Stimulated activated CD8-positive, alpha-beta memory T cell treated with anti-CD3 and anti-CD28 coated beads, Interleukin-12 subunit alpha, Interleukin-12 subunit beta, amount 100 ng/mL, for 1 hour (primary cell): ENCODE results near the gene SLC12A5.
"Not testable (repeated sequence)": the region's sequence is repeated elsewhere in the genome, so short reads cannot be mapped to it uniquely, and the experiment has no call there.

ENCODE experiments used
- DNase-seq: peaks from one replicate; pipeline ENCODE4 v3.0.0-alpha.2; 2020; ENCODE audit warnings: low read depth

The SLC12A5 gene

DNA sequence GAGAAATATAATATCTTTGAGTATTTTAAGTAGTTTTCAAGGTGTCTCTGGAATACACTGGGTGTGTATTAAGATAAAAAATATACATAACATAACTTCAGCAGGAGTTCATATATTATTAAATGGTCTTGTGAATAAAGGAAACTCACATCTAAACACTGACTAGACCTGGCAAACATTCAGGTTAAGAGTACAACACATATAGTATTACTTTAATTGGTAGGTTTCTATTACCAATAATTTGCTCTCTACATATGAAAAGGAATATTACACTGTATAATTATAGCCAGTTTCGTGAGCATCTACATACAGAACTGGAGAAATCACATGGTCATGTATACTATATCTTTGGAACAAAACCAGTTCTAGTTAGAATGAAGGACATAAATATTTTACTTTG lies 52.1 kb downstream of the SLC12A5 start:
- DNase-seq = no peak

DNA sequence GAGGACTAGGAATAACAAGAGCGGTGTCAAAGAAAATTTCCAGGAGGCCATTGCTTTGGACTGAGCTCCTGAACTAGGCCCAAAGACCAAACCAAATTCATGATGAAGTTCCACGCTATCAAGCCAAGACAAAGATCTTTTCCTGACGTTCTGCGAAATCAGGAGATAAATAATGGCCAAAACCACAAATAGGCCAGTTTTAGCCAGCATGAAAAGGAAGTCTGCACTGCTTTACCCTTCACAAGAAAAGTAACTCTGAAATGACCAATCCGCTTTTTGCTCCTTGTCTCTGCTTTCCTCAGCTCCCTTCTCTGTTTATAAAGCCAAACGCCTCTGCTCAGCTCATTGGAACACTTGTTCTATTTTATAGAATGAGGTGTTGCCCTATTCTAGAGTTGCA lies 54.1 kb downstream of the SLC12A5 start:
- DNase-seq = no peak

DNA sequence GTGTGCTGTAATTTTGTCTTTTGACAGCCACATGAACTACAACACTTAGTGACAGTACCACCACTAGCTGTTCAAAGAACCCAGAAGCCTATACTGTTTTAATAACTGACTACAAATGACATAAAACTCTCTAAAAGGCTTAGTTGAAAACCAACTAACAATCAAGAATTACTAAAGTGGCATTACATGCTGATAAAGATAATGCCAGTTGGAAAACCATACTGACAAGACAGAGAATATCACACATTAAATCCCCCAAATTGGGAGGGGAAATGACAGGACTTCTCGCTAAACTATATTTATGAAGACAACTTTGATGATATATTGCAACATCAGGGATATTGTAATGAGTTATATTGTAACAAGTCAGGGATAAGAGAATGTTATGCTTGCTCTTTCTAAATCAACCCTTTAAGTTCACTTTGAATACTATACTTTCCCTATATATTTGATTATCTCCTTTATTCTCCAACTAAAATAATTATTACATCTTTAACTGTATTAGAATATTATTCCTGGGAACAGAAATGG lies 54.6 kb downstream of the SLC12A5 start:
- no peak for DNase-seq

DNA sequence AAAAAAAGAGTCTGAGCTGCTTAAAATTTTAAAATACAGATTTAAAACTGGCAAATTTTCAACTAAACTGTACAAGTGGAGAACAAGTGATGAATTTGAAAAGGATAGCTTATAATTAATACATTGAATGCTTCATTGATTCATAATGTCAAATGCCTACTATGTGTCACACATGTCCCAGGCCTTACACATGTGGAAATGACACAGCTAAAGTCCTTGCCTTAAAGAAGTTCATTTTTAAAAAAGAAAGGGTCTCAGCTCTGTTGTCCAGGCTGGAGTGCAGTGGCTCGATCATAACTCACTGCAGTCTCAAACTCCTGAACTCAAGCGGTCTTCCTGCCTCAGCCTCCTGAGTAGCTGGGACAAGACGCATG lies 55.8 kb downstream of the SLC12A5 start:
- DNase-seq = no peak

- no peak for DNase-seq
Measured at GRCh38 chr20:46085179-46085851, 56.3 kb downstream of the SLC12A5 start.

- no peak for DNase-seq
Measured at GRCh38 chr20:46087161-46087560, 58.1 kb downstream of the SLC12A5 start.

- DNase-seq = no peak
Measured at GRCh38 chr20:46088409-46089166, 59.6 kb downstream of the SLC12A5 start.

DNA sequence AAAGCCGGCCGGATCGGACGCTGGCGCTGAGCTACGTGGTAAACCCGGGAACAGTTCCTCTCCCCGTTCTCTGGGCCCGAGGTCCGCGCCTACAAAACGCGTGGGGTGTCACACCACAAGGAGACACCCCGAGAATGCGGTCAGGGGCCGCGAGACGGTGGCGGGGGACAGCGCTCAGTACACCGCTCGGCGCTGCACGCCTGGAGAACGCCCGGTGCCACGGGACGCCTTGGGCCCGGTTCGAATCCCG lies 60.1 kb downstream of the SLC12A5 start:
- DNase-seq = peak; percentile 31

DNA sequence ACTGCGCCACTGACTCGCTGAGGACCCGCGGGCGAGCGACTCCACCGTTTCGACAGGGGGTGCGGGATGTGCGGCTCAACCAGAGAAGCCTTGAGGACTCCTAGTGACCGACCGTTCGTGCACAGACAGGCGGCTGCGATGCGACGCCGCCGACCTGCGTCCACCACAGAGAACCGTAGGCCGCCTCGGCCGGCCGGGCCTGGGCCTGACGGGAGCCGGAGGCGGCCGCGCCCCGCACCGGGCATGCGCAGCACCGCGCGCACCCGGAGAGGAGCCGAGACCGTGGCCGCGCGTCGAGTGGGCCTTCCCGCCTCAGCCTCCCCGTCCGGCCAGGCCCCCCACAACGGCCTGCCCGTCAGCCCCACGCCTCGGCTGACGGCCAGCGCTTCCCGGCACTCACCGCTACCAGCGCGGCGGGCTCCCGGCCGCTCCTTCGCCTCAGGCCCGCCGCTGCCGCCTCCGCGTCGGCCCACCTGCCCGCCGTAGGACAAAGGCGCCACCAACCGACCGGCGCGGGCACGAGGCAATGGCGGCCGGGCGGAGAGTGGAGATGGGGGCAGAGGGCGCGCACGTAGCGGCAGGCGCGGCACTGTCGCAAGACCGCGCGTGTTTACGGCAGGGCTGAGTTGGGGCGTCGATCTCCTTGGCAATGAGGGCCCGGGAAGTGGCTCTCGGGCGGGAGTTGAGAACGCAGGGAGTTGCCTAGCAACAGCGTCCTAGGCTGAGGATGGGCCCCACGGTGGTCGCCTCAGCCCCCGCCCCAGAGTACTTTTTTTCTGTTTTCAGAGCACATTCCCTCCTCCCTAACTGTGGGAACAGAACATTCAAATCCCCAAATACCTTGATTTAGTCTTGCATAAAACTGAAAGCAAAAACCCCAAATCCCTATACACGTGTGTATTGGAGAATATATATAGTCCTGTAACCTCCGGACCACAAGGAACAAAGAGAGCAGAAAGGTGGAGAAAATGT lies 60.7 kb downstream of the SLC12A5 start, which contains the start of gene NCOA5:
TSS of gene NCOA5 (minus strand) at position 546 of the 972 bp plus-strand sequence. CDS start 10,538 bp downstream, outside the sequence.
- peak; percentile 83 for DNase-seq

GRCh38 chr20:46091622-46092535 lies 62.9 kb downstream of the SLC12A5 start:
- not testable (repeated sequence) for DNase-seq

DNA sequence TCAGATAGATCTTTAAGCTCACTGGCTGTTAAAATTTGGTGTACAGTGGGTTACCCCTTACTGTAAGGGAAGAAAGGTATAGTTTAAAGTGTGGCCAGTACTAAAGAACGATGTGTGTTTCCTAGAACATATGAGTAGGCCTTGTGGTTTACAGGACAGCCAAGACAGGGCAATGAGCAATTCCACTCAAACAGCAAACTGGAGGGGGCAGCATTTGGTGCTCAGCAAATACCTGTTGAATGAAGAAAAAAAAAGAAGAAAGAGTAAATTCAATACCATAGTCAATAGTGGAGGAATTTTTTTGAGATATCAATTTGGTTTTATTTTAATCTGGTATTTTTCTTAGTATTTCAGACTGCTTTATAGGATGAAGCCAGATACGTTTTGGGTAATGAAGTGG lies 64.5 kb downstream of the SLC12A5 start:
- DNase-seq = no peak

DNA sequence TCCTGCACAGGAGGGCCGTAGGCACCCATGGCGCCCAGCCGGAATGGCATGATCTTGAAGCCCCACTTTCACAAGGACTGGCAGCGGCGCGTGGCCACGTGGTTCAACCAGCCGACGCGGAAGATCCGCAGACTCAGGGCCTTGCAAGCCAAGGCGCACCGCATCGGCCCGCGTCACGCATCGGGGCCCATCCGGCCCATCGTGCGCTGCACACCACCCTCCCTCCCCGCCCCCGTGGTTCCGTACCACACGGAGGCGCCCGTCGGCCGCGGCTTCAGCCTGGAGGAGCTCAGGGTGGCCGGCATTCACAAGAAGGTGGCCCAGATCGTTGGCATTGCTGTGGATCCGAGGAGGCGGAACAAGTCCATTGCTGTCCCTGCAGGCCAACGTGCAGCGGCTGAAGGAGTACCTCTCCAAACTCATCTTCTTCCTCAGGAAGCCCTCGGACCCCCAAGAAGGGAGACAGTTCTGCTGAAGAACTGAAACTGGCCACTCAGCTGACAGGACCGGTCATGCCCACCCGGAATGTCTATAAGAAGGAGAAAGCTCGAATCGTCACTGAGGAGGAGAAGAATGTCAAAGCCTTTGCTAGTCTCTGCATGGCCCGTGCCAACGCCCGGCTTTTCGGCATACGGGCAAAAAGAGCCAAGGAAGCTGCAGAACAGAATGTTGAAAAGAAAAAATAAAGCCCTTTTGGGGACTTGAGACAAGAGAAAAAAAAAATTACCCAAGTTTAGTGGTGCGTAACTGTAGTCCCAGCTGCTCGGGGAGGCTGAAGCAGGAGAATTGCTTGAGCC lies 70.7 kb downstream of the SLC12A5 start:
- no peak for DNase-seq

GRCh38 chr20:46100444-46100843 lies 71.4 kb downstream of the SLC12A5 start:
- not testable (repeated sequence) for DNase-seq

- no peak for DNase-seq
Measured at GRCh38 chr20:46100988-46101387, 72.0 kb downstream of the SLC12A5 start.

DNA sequence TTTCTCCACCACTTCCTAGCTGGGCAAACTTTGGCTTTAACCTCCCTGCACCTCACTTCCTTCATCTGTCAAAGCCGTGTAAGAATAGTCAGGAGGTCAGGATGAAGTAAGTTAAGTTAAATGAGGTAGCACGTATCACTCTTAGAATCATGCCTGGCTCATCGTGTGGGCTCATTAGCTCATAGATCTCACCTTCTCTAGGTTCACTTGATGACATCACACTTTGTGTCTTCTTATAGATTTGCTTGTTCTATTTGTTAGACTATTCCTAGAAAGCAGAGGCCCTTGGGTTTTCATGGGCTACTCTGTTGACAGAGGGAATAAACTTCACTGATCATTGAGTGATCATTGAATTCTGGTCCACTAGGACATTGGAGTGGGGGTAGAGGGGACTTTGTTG lies 72.9 kb downstream of the SLC12A5 start:
- no peak for DNase-seq

DNA sequence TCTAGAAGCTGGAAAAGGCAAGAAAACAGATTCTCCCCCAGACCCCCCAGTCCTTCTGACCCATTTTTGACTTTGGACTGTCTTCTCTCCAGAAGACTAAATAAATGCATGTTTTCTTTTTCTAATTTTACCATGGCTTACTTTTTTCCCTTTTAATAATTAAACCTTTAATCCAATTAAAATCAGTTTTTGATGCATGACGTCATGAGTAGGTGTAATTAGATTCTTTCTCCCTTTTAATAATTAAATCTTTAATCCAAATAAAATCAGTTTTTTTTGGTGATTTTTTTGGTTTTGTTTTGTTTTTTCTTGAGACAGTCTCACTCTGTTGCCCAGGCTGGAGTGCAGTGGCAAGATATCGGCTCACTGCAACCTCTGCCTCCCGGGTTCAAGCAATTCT lies 73.9 kb downstream of the SLC12A5 start:
- DNase-seq = no peak

GRCh38 chr20:46104262-46104661 lies 75.2 kb downstream of the SLC12A5 start:
- DNase-seq = no peak

GRCh38 chr20:46107061-46107460 lies 78.0 kb downstream of the SLC12A5 start:
- no peak for DNase-seq

DNA sequence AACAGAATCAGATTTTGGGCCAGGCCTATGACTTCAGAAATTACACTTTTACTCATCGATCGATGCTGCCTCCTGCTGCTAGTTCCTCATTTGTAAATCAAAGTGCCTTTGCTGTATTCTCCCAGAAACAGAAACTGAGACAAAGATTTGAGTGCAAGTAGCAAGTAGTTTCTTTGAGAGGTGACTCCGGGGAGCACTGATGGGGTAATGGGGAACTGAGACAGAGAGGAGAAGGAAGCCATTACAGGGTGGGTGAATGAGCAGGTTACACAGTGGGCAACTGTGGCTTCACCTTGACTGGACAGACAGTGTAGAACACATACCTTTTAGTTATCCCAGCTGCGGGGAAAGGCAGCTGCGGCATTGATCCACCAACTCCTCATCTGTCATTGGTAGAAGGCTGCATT lies 79.4 kb downstream of the SLC12A5 start:
- no peak for DNase-seq

DNA sequence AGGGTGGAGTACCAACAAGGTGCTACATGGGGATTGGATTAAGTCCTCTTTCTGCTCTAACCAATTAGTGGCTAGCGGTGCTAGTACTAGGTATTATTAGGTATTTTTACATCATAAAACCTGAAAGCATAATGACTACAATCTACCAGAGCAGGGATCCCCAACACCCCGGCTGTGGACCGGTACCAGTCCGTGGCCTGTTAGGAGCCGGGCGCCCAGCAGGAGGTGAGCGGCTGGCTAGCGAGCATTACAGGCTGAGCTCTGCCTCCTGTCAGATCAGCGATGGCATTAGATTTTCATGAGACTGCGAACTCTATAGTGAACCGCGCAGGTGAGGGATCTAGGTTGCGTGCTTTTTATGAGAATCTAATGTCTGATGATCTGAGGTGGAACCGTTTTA lies 80.0 kb downstream of the SLC12A5 start:
- no peak for DNase-seq
